Progenitor cell of endocrine pancreas (in vitro differentiated cells): Measurements from ENCODE around the gene DNAJB13. TPM values are rescaled to one million over a fixed set of nuclear protein-coding genes. Genes with fewer than 3 reads are reported as not detected.

ENCODE experiments used
- DNase-seq: peaks from one replicate; pipeline ENCODE4 v3.0.0; 2021; ENCODE audit warnings: low spot score; ENCODE audit not compliant: unreplicated experiment
- H3K27ac Mint-ChIP-seq: 2 replicates; pipeline ENCODE4 v1.8.0; 2021; ENCODE audit warnings: mild to moderate bottlenecking, moderate library complexity, mixed read lengths
- H3K27me3 Mint-ChIP-seq: 2 replicates; pipeline ENCODE4 v1.8.0; 2021; ENCODE audit warnings: mixed read lengths
- H3K36me3 Mint-ChIP-seq: 2 replicates; pipeline ENCODE4 v1.8.0; 2022; ENCODE audit warnings: mixed read lengths; ENCODE audit not compliant: insufficient read depth
- H3K4me1 Mint-ChIP-seq: 2 replicates; pipeline ENCODE4 v1.8.0; 2021; ENCODE audit warnings: low read depth, mixed read lengths
- H3K4me3 Mint-ChIP-seq: 2 replicates; pipeline ENCODE4 v1.8.0; 2021; ENCODE audit warnings: low read depth, mild to moderate bottlenecking, moderate library complexity, mixed read lengths
- H3K9me3 Mint-ChIP-seq: 2 replicates; pipeline ENCODE4 v1.8.0; 2021; ENCODE audit warnings: low read depth, mixed read lengths
- CTCF ChIP-seq: fragments of 200-600 bp; sonication (generic); IDR thresholded peaks from one replicate; pipeline ENCODE4 v1.5.0; 2021; ENCODE audit warnings: antibody characterized with exemption, mild to moderate bottlenecking; ENCODE audit not compliant: unreplicated experiment
- total RNA-seq: library from RNA; stranded (reverse); gene quantifications from 2 replicates; pipeline ENCODE4 v1.2.1, GENCODE V29; 2021

DNAJB13 gene
- total RNA-seq, 1 donor from 2014 or later = 1.1 TPM

GRCh38 chr11:74001822-74002286 is 51.0 kb downstream of the DNAJB13 start:
- Mint-ChIP-seq H3K36me3 (peaks cover 4% of the 10 kb centered on the region), H3K27ac (no peak overlapping the region), H3K4me3 (no peak overlapping the region), H3K4me1 (peaks cover 4% of the 10 kb centered on the region), H3K9me3 (no peaks in the 10 kb centered on the region), H3K27me3 (no peaks in the 10 kb centered on the region)
- no peak for DNase-seq
- TF ChIP-seq CTCF = no peak

- no peak for TF ChIP-seq CTCF
- no peaks in the 10 kb centered on the region for H3K27me3 Mint-ChIP-seq
- peaks cover 4% of the 10 kb centered on the region for H3K4me1 Mint-ChIP-seq
- DNase-seq = no peak
- H3K4me3 Mint-ChIP-seq = no peak overlapping the region
- H3K9me3 Mint-ChIP-seq = no peaks in the 10 kb centered on the region
- H3K27ac Mint-ChIP-seq = no peak overlapping the region
- H3K36me3 Mint-ChIP-seq = peaks cover 4% of the 10 kb centered on the region
Observed at GRCh38 chr11:74002832-74003231, 52.0 kb downstream of the DNAJB13 start.

GRCh38 chr11:74004046-74004695 is 53.3 kb downstream of the DNAJB13 start:
- TF ChIP-seq CTCF = no peak

GRCh38 chr11:74004759-74005615 is 54.2 kb downstream of the DNAJB13 start:
- H3K4me3 Mint-ChIP-seq = no peak overlapping the region
- H3K36me3 Mint-ChIP-seq = peaks cover 6% of the 10 kb centered on the region
- H3K4me1 Mint-ChIP-seq = peaks cover 10% of the 10 kb centered on the region
- no peak for TF ChIP-seq CTCF
- H3K27me3 Mint-ChIP-seq = no peaks in the 10 kb centered on the region
- no peaks in the 10 kb centered on the region for H3K9me3 Mint-ChIP-seq
- DNase-seq = no peak
- H3K27ac Mint-ChIP-seq = peak overlapping the region; percentile 29

More at GRCh38 chr11:74004046-74004695, 53.3 kb downstream of the DNAJB13 start:
- DNase-seq = no peak
- peaks cover 6% of the 10 kb centered on the region for H3K4me1 Mint-ChIP-seq
- no peaks in the 10 kb centered on the region for H3K9me3 Mint-ChIP-seq
- H3K27ac Mint-ChIP-seq = no peak overlapping the region
- H3K4me3 Mint-ChIP-seq = no peak overlapping the region
- H3K36me3 Mint-ChIP-seq = peaks cover 7% of the 10 kb centered on the region
- no peaks in the 10 kb centered on the region for H3K27me3 Mint-ChIP-seq

- Mint-ChIP-seq H3K9me3 (no peaks in the 10 kb centered on the region), H3K27ac (no peak overlapping the region), H3K27me3 (no peaks in the 10 kb centered on the region), H3K4me1 (peaks cover 17% of the 10 kb centered on the region), H3K4me3 (no peak overlapping the region), H3K36me3 (peaks cover 8% of the 10 kb centered on the region)
- no peak for TF ChIP-seq CTCF
- no peak for DNase-seq
Observed at GRCh38 chr11:74005721-74006517, 55.1 kb downstream of the DNAJB13 start.
